Upper lobe of left lung (tissue), 6 donors: Measurements from ENCODE around the gene PEA15. TPM values are rescaled to one million over a fixed set of nuclear protein-coding genes. Genes with fewer than 3 reads are reported as not detected.

Source experiments
- ATAC-seq, 2 donors: fragments of 200-7000 bp; cut with Tn5 transposase; one replicate each; pipeline ENCODE4 v1.9.1; 2022; ENCODE audit warnings: mild to moderate bottlenecking in 2 of 2, moderate library complexity in 2 of 2; ENCODE audit not compliant: low FRiP score in 2 of 2
- DNase-seq, 2 donors: peaks; one replicate each; pipeline ENCODE4 v3.0.0-alpha.2; 2019 to 2020
- H3K27ac ChIP-seq, 4 donors: fragments of 200-600 bp; sonication (generic); one replicate each; pipeline ENCODE4 v1.5.1; 2016 to 2019
- H3K27me3 ChIP-seq, 4 donors: fragments of 200-600 bp; sonication (generic); one replicate each; pipeline ENCODE4 v1.5.1; 2017 to 2019
- H3K36me3 ChIP-seq, 4 donors: fragments of 200-600 bp; sonication (generic); one replicate each; pipeline ENCODE4 v1.5.1; 2016 to 2019
- H3K4me1 ChIP-seq, 4 donors: fragments of 200-600 bp; sonication (generic); one replicate each; pipeline ENCODE4 v1.5.1; 2018 to 2019
- H3K4me3 ChIP-seq, 4 donors: fragments of 200-600 bp; sonication (generic); one replicate each; pipeline ENCODE4 v1.5.1; 2017 to 2019; ENCODE audit warnings: mild to moderate bottlenecking in 2 of 4, moderate library complexity in 1 of 4
- H3K9me3 ChIP-seq, 4 donors: fragments of 200-600 bp; sonication (generic); one replicate each; pipeline ENCODE4 v1.5.1; 2018 to 2019
- CTCF ChIP-seq, 6 experiments: fragments of 450-650 bp in 4 of 6; fragments of 200-600 bp in 2 of 6; sonication (generic) in 2 of 6; IDR thresholded peaks; one replicate each; pipeline ENCODE4 v1.5.1; 2016 to 2019; ENCODE audit warnings: antibody characterized with exemption in 6 of 6
- EP300 ChIP-seq, 4 donors: sonication (generic); formaldehyde crosslinking; IDR thresholded peaks; one replicate each; pipeline ENCODE4 v1.5.1; 2017; ENCODE audit warnings: antibody characterized with exemption in 4 of 4, control low read depth in 2 of 4
- POLR2A ChIP-seq, 4 donors: fragments of 450-650 bp; IDR thresholded peaks; one replicate each; pipeline ENCODE4 v1.5.1; 2016 to 2017; ENCODE audit warnings: antibody characterized with exemption in 4 of 4, mild to moderate bottlenecking in 2 of 4
- POLR2AphosphoS5 ChIP-seq, 2 donors: sonication (generic); formaldehyde crosslinking; IDR thresholded peaks; one replicate each; pipeline ENCODE4 v1.5.1; 2017; ENCODE audit warnings: antibody characterized with exemption in 2 of 2
- WGBS, 2 donors: methylation state at CpG; one replicate each; pipeline ENCODE4 v1.1.5; 2017 to 2018; 5-methylcytosine and 5-hydroxymethylcytosine counted together
- total RNA-seq, 6 donors: library from RNA; depleted of rRNA in 4 of 6; stranded (reverse); fragments of >200 nt in 4 of 6; gene quantifications; one replicate each; pipeline versions ENCODE4 v1.1.0 to v1.2.1, GENCODE V29; 2016 to 2021
- donor health status: DM: no; HTN: no; CAD: no; lungs with moderate emphysema.
- donor health status: DM: no; HTN: yes; CAD: no; lungs with severe emphysema.

Gene PEA15
- total RNA-seq, 6 donors from 2014 or later, result 30.4 to 174 (median 67.9) TPM

GRCh38 chr1:160247053-160247452 is 41.9 kb downstream of the PEA15 start:
- peaks cover 8 to 17% (median 11%) of the 10 kb centered on the region in 4 donors for H3K4me1 ChIP-seq
- no peak for ATAC-seq
- H3K27me3 ChIP-seq, result no peaks in the 10 kb centered on the region
- H3K9me3 ChIP-seq, result no peaks in the 10 kb centered on the region
- H3K36me3 ChIP-seq, result peaks cover under 1 to 17% (median 7%) of the 10 kb centered on the region in 4 donors
- TF ChIP-seq POLR2A (IDR thresholded peaks at IDR 0.05), result no peak
- TF ChIP-seq POLR2AphosphoS5 (IDR thresholded peaks at IDR 0.05), result no peak
- no peak for TF ChIP-seq EP300 (IDR thresholded peaks at IDR 0.05)
- TF ChIP-seq CTCF (IDR thresholded peaks at IDR 0.05), result no peak
- H3K27ac ChIP-seq, result no peak overlapping the region
- WGBS, 2 donors, result 87 to 94% methylated on average over 1 of the region's 1 CpG
- no peak for DNase-seq
- H3K4me3 ChIP-seq, result no peak overlapping the region

GRCh38 chr1:160251011-160251410 is 45.8 kb downstream of the PEA15 start:
- no peak for ATAC-seq
- Histone ChIP-seq H3K27ac (peak overlapping the region in 1 of 4 donors; percentile 9), H3K27me3 (no peaks in the 10 kb centered on the region)

GRCh38 chr1:160251687-160252526 is 46.7 kb downstream of the PEA15 start:
- Histone ChIP-seq H3K27ac (peak overlapping the region in 1 of 4 donors; percentile 9), H3K4me1 (peaks cover 10 to 24% (median 15%) of the 10 kb centered on the region in 4 donors), H3K4me3 (no peak overlapping the region), H3K9me3 (no peaks in the 10 kb centered on the region), H3K36me3 (peaks cover 0 to 5% (median 1%) of the 10 kb centered on the region in 4 donors), H3K27me3 (no peaks in the 10 kb centered on the region)
- 72 to 82% methylated on average over 5 of the region's 5 CpGs for WGBS, 2 donors
- no peak for TF ChIP-seq POLR2AphosphoS5 (IDR thresholded peaks at IDR 0.05)
- peak; percentile 46 to 85 (median 72) for TF ChIP-seq CTCF (IDR thresholded peaks at IDR 0.05)
- ATAC-seq, result peak; percentile 88 to 89
- peak in 1 of 2 donors; percentile 72 for DNase-seq

More at GRCh38 chr1:160251011-160251410, 45.8 kb downstream of the PEA15 start:
- H3K36me3 ChIP-seq, result peaks cover 0 to 8% (median 1%) of the 10 kb centered on the region in 4 donors
- H3K9me3 ChIP-seq, result no peaks in the 10 kb centered on the region
- no peak overlapping the region for H3K4me3 ChIP-seq
- TF ChIP-seq EP300 (IDR thresholded peaks at IDR 0.05), result no peak
- TF ChIP-seq POLR2AphosphoS5 (IDR thresholded peaks at IDR 0.05), result no peak
- TF ChIP-seq POLR2A (IDR thresholded peaks at IDR 0.05), result no peak
- no peak for TF ChIP-seq CTCF (IDR thresholded peaks at IDR 0.05)
- DNase-seq, result no peak
- H3K4me1 ChIP-seq, result peaks cover 6 to 15% (median 9%) of the 10 kb centered on the region in 4 donors

GRCh38 chr1:160255781-160256300 is 50.7 kb downstream of the PEA15 start:
- WGBS, 2 donors, result 66 to 74% methylated on average over 4 of the region's 4 CpGs
- ATAC-seq, result no peak

More at GRCh38 chr1:160255781-160256300, 50.7 kb downstream of the PEA15 start:
- H3K9me3 ChIP-seq, result no peaks in the 10 kb centered on the region
- H3K27ac ChIP-seq, result peak overlapping the region in 2 of 4 donors; percentile 14 to 32
- H3K27me3 ChIP-seq, result no peaks in the 10 kb centered on the region
- TF ChIP-seq POLR2AphosphoS5 (IDR thresholded peaks at IDR 0.05) (no peak), CTCF (IDR thresholded peaks at IDR 0.05) (no peak), EP300 (IDR thresholded peaks at IDR 0.05) (no peak), POLR2A (IDR thresholded peaks at IDR 0.05) (no peak)
- no peak for DNase-seq
- no peak overlapping the region for H3K4me3 ChIP-seq
- peaks cover 0 to 5% (median 1%) of the 10 kb centered on the region in 4 donors for H3K36me3 ChIP-seq
- H3K4me1 ChIP-seq, result peaks cover 31 to 57% (median 44%) of the 10 kb centered on the region in 4 donors
